Skeletal muscle tissue (tissue), 5 donors: ENCODE data around the gene SEMA3F. TPM values are rescaled to one million over a fixed set of nuclear protein-coding genes. Genes with fewer than 3 reads are reported as not detected.
A peak's percentile ranks its signal among the peaks of the same experiment; 100 is the strongest.

Experiments used
- H3K27ac ChIP-seq: one replicate; pipeline ENCODE4 v1.7.0; 2013; ENCODE audit warnings: mild to moderate bottlenecking, low read depth, low read length, inconsistent platforms
- H3K27me3 ChIP-seq, 3 donors: one replicate each; pipeline ENCODE4 v1.7.0; 2013; ENCODE audit warnings: low read length in 3 of 3; ENCODE audit not compliant: control insufficient read depth in 3 of 3, insufficient read depth in 3 of 3
- H3K36me3 ChIP-seq, 3 donors: one replicate each; pipeline ENCODE4 v1.7.0; 2013; ENCODE audit warnings: low read length in 3 of 3; ENCODE audit not compliant: control insufficient read depth in 3 of 3, insufficient read depth in 3 of 3
- H3K4me1 ChIP-seq, 3 donors: one replicate each; pipeline ENCODE4 v1.7.0; 2013; ENCODE audit warnings: low read length in 3 of 3, mild to moderate bottlenecking in 3 of 3; ENCODE audit not compliant: control insufficient read depth in 3 of 3, insufficient read depth in 3 of 3
- H3K4me3 ChIP-seq, 3 donors: one replicate each; pipeline ENCODE4 v1.7.0; 2013; ENCODE audit warnings: low read length in 3 of 3
- H3K9ac ChIP-seq, 3 donors: one replicate each; pipeline ENCODE4 v1.7.0; 2013; ENCODE audit warnings: low read length in 3 of 3, mild to moderate bottlenecking in 3 of 3, moderate library complexity in 2 of 3, low read depth in 1 of 3
- H3K9me3 ChIP-seq, 3 donors: one replicate each; pipeline ENCODE4 v1.7.0; 2013; ENCODE audit warnings: low read length in 3 of 3; ENCODE audit not compliant: control insufficient read depth in 3 of 3
- small RNA-seq: library from RNA; depleted of rRNA; stranded (forward); fragments of <200 nt; gene quantifications from one replicate; pipeline ENCODE3, GENCODE V24; 2014
- total RNA-seq: library from RNA; depleted of rRNA; stranded (reverse); fragments of >200 nt; gene quantifications from one replicate; pipeline ENCODE4 v1.2.3, GENCODE V29; 2014
- donor health status: Osteomylitis.

SEMA3F gene
- total RNA-seq, 1 donor from 2014 or later, result 2.1 TPM

DNA sequence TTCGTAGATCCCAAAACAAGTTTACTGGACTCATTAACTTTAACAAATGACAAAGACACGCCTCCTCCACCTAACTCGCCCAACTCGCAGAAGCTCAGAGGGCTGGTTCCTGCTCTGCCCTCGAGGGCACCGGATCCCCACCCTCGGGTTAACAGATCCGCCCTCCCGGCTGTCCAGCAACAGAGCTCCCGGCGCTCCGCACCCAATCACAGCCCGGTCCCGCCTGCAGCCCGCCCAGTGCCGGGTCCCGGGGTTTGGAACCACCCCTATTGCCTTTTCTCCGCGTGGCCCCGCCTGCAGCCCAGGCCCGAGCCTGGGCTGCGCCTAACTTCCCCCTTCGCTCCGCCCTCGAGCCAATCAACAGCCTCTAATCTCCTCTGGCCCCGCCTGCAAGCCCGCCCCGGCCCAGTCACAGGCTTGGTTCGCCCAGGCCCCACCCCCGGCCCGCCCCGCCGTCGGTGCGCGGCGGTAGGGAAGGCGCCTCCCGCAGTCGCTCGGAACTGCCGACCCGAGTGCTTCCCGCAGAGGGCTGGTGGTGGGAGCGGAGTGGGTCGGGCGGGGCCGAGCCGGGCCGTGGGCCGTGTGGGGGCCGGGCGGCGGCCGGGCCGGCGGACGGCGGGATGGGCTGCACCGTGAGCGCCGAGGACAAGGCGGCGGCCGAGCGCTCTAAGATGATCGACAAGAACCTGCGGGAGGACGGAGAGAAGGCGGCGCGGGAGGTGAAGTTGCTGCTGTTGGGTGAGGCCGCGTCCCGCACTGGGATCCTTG is 80.8 kb downstream of the SEMA3F start, which contains the start of gene GNAI2:
Gene GNAI2, plus strand, starts transcription at position 489 of the 768 bp plus-strand sequence. Its CDS starts 132 bp downstream, at position 621.
- Histone ChIP-seq H3K9ac (peak within 1 kb of the TSS; percentile 88 to 91 (median 90)), H3K4me3 (peak within 1 kb of the TSS; percentile 79 to 90 (median 83)), H3K9me3 (no peaks in the 10 kb centered on the region), H3K4me1 (peaks cover 43 to 48% (median 45%) of the 10 kb centered on the region in 3 donors), H3K36me3 (no peaks in the 10 kb centered on the region), H3K27me3 (no peaks in the 10 kb centered on the region), H3K27ac (peak within 1 kb of the TSS; percentile 86)

DNA sequence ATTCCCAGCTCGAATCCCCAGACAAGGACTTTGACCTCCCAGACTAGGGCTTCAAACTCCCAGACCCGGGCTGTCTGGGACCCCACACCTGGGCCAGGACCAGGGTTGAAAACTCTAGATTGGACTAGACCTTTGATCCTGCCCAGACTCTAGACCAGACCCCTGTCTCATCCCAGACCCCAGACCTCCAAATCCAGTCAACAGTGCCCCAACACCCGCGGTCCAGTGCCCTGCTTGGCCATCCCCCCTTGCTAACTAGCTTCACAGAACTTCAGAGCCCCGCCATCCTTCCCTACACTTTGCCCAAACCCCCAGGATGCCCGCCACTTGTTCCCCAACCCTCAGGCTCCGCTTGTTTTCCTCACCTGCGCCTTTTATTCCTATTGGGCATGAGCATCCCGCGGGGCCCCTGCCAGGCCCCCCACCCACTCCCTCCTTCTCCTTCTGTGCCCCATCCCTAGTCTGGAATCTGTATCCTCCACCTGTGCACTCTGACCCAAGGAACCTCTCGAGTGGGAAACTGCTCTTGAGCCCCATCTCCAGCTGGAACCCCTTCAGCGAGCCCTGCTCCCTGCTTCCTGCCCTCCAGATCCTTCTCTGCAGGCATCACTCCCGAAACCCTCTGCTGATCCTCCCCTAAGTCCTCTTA is 81.5 kb downstream of the SEMA3F start:
- Histone ChIP-seq H3K27ac (peak overlapping the region; percentile 86), H3K9ac (peak overlapping the region; percentile 88 to 91 (median 90)), H3K36me3 (no peaks in the 10 kb centered on the region), H3K4me1 (peaks cover 50 to 55% (median 52%) of the 10 kb centered on the region in 3 donors), H3K9me3 (no peaks in the 10 kb centered on the region), H3K27me3 (no peaks in the 10 kb centered on the region), H3K4me3 (peak overlapping the region; percentile 79 to 90 (median 83))

DNA sequence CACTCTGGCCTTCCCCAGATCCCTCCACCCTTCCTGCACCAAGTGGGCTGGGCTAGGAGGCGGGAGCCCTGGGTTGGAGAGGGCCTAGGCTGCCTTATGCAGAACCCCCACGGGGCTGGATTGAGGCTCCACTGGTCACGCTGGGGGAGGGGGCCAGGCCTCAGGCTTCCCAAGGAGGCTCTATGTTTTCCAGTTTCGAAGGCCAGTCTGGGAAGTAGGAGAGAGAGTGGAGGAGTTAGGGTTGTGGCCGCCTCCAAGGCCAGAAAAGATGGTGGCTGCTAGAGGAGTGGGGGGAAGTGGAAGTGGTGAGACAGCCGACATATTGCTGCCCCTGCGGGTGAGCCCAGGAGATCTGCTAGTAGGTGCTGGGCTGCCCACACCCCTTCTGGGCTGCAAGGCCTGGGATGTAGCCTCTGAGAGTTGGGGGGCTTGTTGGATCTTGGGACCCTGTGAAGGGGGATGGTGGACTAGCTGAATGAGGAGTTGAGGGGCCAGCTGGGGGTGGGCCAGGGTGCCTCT is 82.1 kb downstream of the SEMA3F start:
- H3K4me1 ChIP-seq, result peaks cover 56 to 61% (median 58%) of the 10 kb centered on the region in 3 donors
- H3K36me3 ChIP-seq, result no peaks in the 10 kb centered on the region

DNA sequence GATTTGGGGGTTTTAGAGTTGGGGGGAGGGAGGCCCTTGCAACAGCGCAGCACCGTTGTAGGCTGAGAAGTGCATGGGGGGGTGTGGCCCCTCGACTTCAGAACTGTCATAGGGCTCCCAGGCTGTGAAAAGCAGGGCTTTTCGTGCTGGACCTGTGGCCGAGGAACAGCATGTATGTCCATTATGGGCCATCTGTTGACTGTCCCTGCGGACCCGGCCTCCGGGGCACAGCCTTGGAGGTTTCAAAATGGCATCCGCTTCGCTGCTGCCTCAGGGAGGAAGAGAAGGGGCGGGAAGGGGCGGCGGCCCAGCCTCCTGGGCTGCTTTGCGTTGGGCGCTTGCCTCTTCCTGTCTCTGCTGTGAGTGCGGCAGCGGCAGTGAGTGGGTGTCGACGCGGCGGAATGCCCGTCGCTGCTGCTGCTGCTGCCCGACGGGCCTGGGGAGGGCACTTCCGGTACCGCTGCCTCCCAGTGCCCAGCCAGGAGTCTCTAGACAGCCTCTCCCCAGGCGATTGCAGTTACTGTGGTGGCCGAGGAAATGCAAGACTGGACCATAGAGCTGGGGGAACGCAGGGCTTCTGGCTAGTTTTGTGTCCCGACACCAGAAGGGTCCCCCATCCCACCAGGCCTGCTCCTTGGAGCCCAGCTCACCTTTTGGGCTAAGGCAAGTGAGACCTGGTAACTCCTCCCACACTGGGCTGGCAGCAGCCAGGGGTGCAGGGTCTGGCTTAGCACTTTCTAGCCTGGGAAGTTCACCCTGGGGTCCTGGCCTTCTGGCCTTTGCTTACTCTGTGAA is 82.8 kb downstream of the SEMA3F start:
- Histone ChIP-seq H3K9ac (peak overlapping the region; percentile 88 to 91 (median 90)), H3K9me3 (no peaks in the 10 kb centered on the region), H3K27ac (peak overlapping the region; percentile 86), H3K27me3 (no peaks in the 10 kb centered on the region), H3K36me3 (no peaks in the 10 kb centered on the region), H3K4me1 (peaks cover 62 to 69% (median 66%) of the 10 kb centered on the region in 3 donors), H3K4me3 (peak overlapping the region; percentile 79 to 90 (median 83))

More for the DNA sequence above, 82.1 kb downstream of the SEMA3F start:
- peak overlapping the region; percentile 79 to 90 (median 83) for H3K4me3 ChIP-seq
- no peaks in the 10 kb centered on the region for H3K9me3 ChIP-seq
- peak overlapping the region; percentile 86 for H3K27ac ChIP-seq
- H3K27me3 ChIP-seq, result no peaks in the 10 kb centered on the region
- peak overlapping the region; percentile 88 to 91 (median 90) for H3K9ac ChIP-seq

DNA sequence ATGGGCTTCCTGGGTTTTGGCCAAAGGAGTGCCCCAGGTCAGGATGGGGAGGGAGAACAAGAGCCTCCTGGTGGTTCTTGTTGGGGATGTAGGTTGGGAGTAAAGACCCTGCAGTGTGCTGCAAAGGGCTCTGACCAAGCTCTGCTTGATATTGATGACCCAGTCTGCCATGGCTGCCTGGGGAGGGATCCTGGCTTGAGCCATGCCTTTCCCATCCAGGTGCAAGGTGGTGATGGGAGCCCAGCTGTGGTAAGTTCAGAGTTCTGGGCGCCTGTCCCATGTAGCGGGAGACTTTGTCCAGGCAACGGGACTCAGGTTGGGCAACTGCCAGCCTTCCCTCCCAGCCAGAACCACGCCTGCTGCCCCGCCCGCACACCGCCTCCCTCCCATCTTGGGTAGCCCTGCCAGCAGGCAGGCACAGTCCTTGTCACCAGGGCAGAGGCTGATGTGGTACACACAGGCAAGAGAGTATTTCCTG is 83.5 kb downstream of the SEMA3F start:
- Histone ChIP-seq H3K27me3 (no peaks in the 10 kb centered on the region), H3K36me3 (no peaks in the 10 kb centered on the region), H3K9ac (peak overlapping the region; percentile 65 to 90 (median 88)), H3K4me1 (peaks cover 67 to 74% (median 72%) of the 10 kb centered on the region in 3 donors), H3K27ac (peak overlapping the region; percentile 86), H3K9me3 (no peaks in the 10 kb centered on the region), H3K4me3 (peak overlapping the region; percentile 79 to 90 (median 83))

Small RNA genes lying within 50 kb of the gene (small RNA-seq; reads per million reads assigned to genes)
- gene MIR566 (not detected), gene MIR5787 (not detected)

Other genes with a start within 250 kb of the SEMA3F start
- 5.7 TPM for gene MON1A, start 225.5 kb upstream of the SEMA3F start, total RNA-seq
- 49.1 TPM for gene RBM6, start 215.2 kb upstream of the SEMA3F start, total RNA-seq
- 179 TPM for gene RBM5, start 66.4 kb upstream of the SEMA3F start, total RNA-seq
- gene GNAT1, start 36.3 kb downstream of the SEMA3F start, total RNA-seq, result not detected
- 0.52 TPM for gene SLC38A3, start 49.9 kb downstream of the SEMA3F start, total RNA-seq
- gene GNAI2, start 80.9 kb downstream of the SEMA3F start, total RNA-seq, result 78.8 TPM
- gene SEMA3B, start 113.8 kb downstream of the SEMA3F start, total RNA-seq, result 19.8 TPM
- 15.1 TPM for gene LSMEM2, start 123.8 kb downstream of the SEMA3F start, total RNA-seq
- 44.9 TPM for gene IFRD2, start 137.1 kb downstream of the SEMA3F start, total RNA-seq
- gene HYAL3, start 144.1 kb downstream of the SEMA3F start, total RNA-seq, result 3.7 TPM
- 1.6 TPM for gene NAA80, start 144.1 kb downstream of the SEMA3F start, total RNA-seq
- 2.6 TPM for gene HYAL1, start 148.2 kb downstream of the SEMA3F start, total RNA-seq
- 43.8 TPM for gene HYAL2, start 167.4 kb downstream of the SEMA3F start, total RNA-seq
- 7.8 TPM for gene TUSC2, start 172.9 kb downstream of the SEMA3F start, total RNA-seq
- 17.7 TPM for gene RASSF1, start 185.5 kb downstream of the SEMA3F start, total RNA-seq
- gene ZMYND10, start 190.4 kb downstream of the SEMA3F start, total RNA-seq, result 0.52 TPM
- gene NPRL2, start 195.5 kb downstream of the SEMA3F start, total RNA-seq, result 15.7 TPM
- 14.1 TPM for gene CYB561D2, start 195.5 kb downstream of the SEMA3F start, total RNA-seq
- gene TMEM115, start 204.2 kb downstream of the SEMA3F start, total RNA-seq, result 24.5 TPM